ENCODE measurements around the gene FAM118A. TPM values are rescaled to one million over a fixed set of nuclear protein-coding genes. Genes with fewer than 3 reads are reported as not detected.

Gene FAM118A
- total RNA-seq, 3 donors from 2014 or later: 33.8 to 104 (median 55.4) TPM

DNA sequence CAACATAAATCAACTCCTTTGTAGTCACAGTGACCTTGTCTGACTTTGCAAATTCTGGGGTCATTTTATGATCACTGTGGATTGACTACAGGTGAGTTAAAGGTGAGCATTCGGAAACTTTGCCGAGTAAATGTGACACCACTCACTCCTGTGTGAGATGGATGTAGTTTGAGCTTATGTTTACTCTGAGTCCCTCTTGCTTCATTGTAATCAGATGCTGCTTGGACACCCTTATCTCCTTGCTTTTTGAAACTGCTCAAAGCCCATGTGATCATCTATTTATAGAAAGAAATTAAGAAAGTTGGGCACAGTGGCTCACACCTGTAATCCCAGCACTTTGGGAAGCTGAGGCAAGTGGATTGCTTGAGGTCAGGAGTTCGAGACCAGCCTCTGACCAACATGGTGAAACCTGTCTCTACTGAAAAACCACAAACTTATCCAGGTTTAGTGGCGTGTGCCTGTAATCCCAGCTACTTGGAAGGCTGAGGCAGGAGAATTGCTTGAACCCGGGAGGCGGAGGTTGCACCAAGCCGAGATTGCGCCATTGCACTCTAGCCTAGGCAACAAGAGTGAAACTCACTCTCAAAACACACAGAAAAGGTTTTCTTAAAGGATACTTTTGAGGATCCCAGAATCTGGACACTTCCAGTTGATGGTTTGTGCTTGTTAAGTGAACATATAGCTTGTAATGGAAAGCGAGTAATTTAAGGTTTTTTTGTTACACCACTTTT, 7.2 kb downstream of the FAM118A start:
- intact Hi-C loops (cut with DNase I; ENCODE audit: low total_unique reads): loop anchor here (5.0 kb wide), 1 partner anchor 1895 kb away; no protein-coding TSS in a partner anchor
- H3K27me3 ChIP-seq: no peaks in the 10 kb centered on the region
- DNase-seq (ENCODE audit: low spot score in 2 of 2): no peak
- H3K4me3 ChIP-seq: no peak overlapping the region
- TF ChIP-seq POLR2AphosphoS5 (IDR thresholded peaks at IDR 0.05) (no peak), POLR2A (IDR thresholded peaks at IDR 0.05) (no peak)
- TF ChIP-seq, protein P1, sequence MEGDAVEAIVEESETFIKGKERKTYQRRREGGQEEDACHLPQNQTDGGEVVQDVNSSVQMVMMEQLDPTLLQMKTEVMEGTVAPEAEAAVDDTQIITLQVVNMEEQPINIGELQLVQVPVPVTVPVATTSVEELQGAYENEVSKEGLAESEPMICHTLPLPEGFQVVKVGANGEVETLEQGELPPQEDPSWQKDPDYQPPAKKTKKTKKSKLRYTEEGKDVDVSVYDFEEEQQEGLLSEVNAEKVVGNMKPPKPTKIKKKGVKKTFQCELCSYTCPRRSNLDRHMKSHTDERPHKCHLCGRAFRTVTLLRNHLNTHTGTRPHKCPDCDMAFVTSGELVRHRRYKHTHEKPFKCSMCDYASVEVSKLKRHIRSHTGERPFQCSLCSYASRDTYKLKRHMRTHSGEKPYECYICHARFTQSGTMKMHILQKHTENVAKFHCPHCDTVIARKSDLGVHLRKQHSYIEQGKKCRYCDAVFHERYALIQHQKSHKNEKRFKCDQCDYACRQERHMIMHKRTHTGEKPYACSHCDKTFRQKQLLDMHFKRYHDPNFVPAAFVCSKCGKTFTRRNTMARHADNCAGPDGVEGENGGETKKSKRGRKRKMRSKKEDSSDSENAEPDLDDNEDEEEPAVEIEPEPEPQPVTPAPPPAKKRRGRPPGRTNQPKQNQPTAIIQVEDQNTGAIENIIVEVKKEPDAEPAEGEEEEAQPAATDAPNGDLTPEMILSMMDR (IDR thresholded peaks at IDR 0.05): no peak
- peak overlapping the region; percentile 76 to 92 for H3K27ac ChIP-seq
- no peaks in the 10 kb centered on the region for H3K9me3 ChIP-seq
- H3K4me1 ChIP-seq: peaks cover 0 to 7% of the 10 kb centered on the region in 2 donors
- no peaks in the 10 kb centered on the region for H3K36me3 ChIP-seq

DNA sequence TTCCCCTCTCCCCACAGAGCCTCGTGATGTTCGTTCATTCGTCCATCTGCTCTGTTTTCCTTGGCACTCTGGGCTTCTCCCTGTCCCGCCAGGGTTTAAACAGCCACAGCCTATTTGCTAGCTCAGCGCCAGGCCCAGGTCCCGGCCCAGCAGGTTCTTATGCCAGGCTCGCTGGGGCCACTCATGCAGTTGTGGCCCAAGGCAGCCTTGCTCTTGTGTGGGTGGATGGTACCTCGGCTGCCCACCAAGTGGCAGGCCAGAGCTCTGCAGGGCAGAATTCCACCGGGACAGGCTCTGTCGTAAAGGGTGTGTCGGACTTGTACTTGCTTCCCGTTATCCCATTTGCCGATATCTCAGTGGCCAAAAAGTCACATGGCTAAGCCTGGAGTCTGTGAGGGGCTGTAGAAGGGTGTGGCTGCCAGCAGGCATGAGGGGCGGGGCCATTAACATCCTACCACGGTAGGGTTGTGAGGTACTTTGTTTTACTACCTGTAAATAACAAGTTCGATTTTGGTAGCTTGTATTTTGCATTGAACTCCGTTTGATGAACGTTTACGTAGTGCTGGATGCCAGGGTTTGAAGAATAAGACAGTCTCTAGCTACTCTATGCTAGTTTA, 7.9 kb downstream of the FAM118A start:
- Histone ChIP-seq H3K27me3 (no peaks in the 10 kb centered on the region), H3K36me3 (no peaks in the 10 kb centered on the region), H3K4me1 (peaks cover 0 to 7% of the 10 kb centered on the region in 2 donors), H3K9me3 (no peaks in the 10 kb centered on the region), H3K27ac (peak overlapping the region; percentile 76 to 92), H3K4me3 (peak overlapping the region in 2 of 3 donors; percentile 0 to 39)
- intact Hi-C loops (cut with DNase I; ENCODE audit: low total_unique reads): loop anchor here (5.0 kb wide), 1 partner anchor 1895 kb away; no protein-coding TSS in a partner anchor
- DNase-seq (ENCODE audit: low spot score in 2 of 2): peak; percentile 66 to 83
- TF ChIP-seq, protein P1 (IDR thresholded peaks at IDR 0.05): peak in 2 of 3 donors; percentile 37 to 79
- TF ChIP-seq POLR2AphosphoS5 (IDR thresholded peaks at IDR 0.05) (peak in 2 of 3 donors; percentile 12 to 34), POLR2A (IDR thresholded peaks at IDR 0.05) (no peak)

DNA sequence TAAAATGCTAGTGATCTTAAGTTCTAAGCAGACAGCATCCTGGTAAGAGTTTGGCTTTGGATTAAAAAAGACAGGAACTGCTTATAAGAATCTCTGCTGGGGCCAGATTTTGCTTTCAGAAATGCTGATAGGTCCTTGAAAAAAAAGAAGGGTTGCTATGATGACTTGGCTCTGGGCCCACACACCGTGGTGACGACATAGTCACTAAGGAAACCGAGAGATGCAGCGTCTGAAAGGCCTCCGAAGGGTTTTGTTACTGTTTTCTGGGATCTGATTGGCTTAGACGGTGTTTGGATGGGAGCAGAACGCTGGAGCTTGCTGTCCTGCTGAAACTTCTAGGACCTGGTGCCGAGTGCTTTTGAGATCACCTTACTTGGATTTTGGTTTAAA, 8.4 kb downstream of the FAM118A start:
- TF ChIP-seq, protein P1 (IDR thresholded peaks at IDR 0.05): no peak
- TF ChIP-seq POLR2A (IDR thresholded peaks at IDR 0.05) (no peak), POLR2AphosphoS5 (IDR thresholded peaks at IDR 0.05) (no peak)
- Histone ChIP-seq H3K9me3 (no peaks in the 10 kb centered on the region), H3K27me3 (no peaks in the 10 kb centered on the region), H3K4me1 (peaks cover 0 to 7% of the 10 kb centered on the region in 2 donors), H3K4me3 (peak overlapping the region in 2 of 3 donors; percentile 0 to 39), H3K27ac (peak overlapping the region; percentile 76 to 92), H3K36me3 (no peaks in the 10 kb centered on the region)
- intact Hi-C loops (cut with DNase I; ENCODE audit: low total_unique reads): loop anchor here (5.0 kb wide), 1 partner anchor 1896 kb away; no protein-coding TSS in a partner anchor
- DNase-seq (ENCODE audit: low spot score in 2 of 2): peak; percentile 69 to 71

DNA sequence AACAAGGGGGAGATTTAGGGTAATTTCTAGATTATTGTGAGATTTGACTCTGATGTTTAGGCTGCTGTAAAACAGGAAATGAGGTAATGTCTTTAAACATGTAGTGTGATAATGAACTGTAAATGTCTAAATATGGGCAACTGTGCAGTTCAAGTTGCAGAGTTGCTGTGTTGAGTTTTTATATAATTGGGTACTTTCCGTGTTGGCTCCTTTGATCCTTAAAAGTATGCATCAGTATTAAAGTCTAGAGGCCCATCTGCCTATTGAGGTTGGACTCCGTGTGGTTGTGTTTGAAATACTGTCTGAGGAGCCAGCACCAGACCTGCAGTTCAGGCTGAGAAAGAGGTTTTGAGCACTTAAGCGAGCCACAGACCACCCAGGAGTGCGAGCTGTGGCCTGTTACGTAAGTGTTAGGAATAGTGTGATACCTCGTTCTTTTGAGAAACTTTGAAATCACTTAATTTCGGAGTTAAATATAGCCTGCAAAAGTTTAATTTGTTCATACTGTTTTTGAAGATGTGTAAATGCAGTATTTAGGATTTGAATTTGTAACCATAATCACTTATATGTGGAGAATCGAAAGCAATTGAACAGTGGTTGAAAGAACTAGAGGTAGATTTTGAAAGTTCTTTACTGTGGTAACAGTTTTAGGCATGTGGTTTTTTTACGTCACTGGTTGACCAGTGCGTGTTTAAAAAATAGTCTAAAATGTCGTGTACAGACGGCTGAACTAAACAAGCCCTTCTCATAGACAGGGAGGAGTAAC, 9.0 kb downstream of the FAM118A start:
- Histone ChIP-seq H3K4me1 (peaks cover 0 to 7% of the 10 kb centered on the region in 2 donors), H3K9me3 (no peaks in the 10 kb centered on the region), H3K27me3 (no peaks in the 10 kb centered on the region), H3K27ac (peak overlapping the region; percentile 76 to 92), H3K36me3 (no peaks in the 10 kb centered on the region), H3K4me3 (peak overlapping the region in 1 of 3 donors; percentile 39)
- intact Hi-C loops (cut with DNase I; ENCODE audit: low total_unique reads): loop anchor here (5.0 kb wide), 1 partner anchor 1896 kb away; no protein-coding TSS in a partner anchor
- TF ChIP-seq, protein P1 (IDR thresholded peaks at IDR 0.05): no peak
- TF ChIP-seq POLR2AphosphoS5 (IDR thresholded peaks at IDR 0.05) (no peak), POLR2A (IDR thresholded peaks at IDR 0.05) (no peak)
- no peak for DNase-seq (ENCODE audit: low spot score in 2 of 2)

Data from breast epithelium (tissue), 4 donors.